ENCODE measurements around the gene STRN3.
"Not testable (repeated sequence)": the region's sequence is repeated elsewhere in the genome, so short reads cannot be mapped to it uniquely, and the experiment has no call there.

Gene STRN3

GRCh38 chr14:31037709-31038221 is 11.6 kb upstream of the STRN3 start:
- no peak for DNase-seq (ENCODE audit: low read depth in 2 of 2)

GRCh38 chr14:31036552-31036951 is 10.4 kb upstream of the STRN3 start:
- no peak for DNase-seq (ENCODE audit: low read depth in 2 of 2)

GRCh38 chr14:31030469-31030868 is 4.3 kb upstream of the STRN3 start:
- no peak for DNase-seq (ENCODE audit: low read depth in 2 of 2)

GRCh38 chr14:31029016-31029970 is 3.1 kb upstream of the STRN3 start:
- DNase-seq (ENCODE audit: low read depth in 2 of 2) = no peak

GRCh38 chr14:31027847-31028246 is 1.7 kb upstream of the STRN3 start:
- no peak for DNase-seq (ENCODE audit: low read depth in 2 of 2)

GRCh38 chr14:31026450-31027235 is 464 bp upstream of the STRN3 start:
- DNase-seq (ENCODE audit: low read depth in 2 of 2) = peak; percentile 83 to 87

- DNase-seq (ENCODE audit: low read depth in 2 of 2) = peak; percentile 31 to 33
Measured at GRCh38 chr14:31025367-31026076, 657 bp downstream of the STRN3 start, which contains the start of gene AP4S1. Gene AP4S1, plus strand, starts transcription at chr14:31025649. Its CDS starts 40,548 bp downstream, at chr14:31066197.

- DNase-seq (ENCODE audit: low read depth in 2 of 2) = no peak
Measured at GRCh38 chr14:31024577-31025366, 1.4 kb downstream of the STRN3 start.

GRCh38 chr14:31024010-31024480 is 2.1 kb downstream of the STRN3 start:
- no peak for DNase-seq (ENCODE audit: low read depth in 2 of 2)

GRCh38 chr14:31022386-31022785 is 3.8 kb downstream of the STRN3 start:
- no peak for DNase-seq (ENCODE audit: low read depth in 2 of 2)

- no peak for DNase-seq (ENCODE audit: low read depth in 2 of 2)
Measured at GRCh38 chr14:31021576-31021949, 4.6 kb downstream of the STRN3 start.

GRCh38 chr14:31020834-31021575 is 5.2 kb downstream of the STRN3 start:
- no peak for DNase-seq (ENCODE audit: low read depth in 2 of 2)

GRCh38 chr14:31018057-31018645 is 8.0 kb downstream of the STRN3 start:
- DNase-seq (ENCODE audit: low read depth in 2 of 2) = no peak

- DNase-seq (ENCODE audit: low read depth in 2 of 2) = no peak
Measured at GRCh38 chr14:31013841-31014240, 12.3 kb downstream of the STRN3 start.

GRCh38 chr14:31010935-31011334 is 15.2 kb downstream of the STRN3 start:
- DNase-seq (ENCODE audit: low read depth in 2 of 2) = no peak

- DNase-seq (ENCODE audit: low read depth in 2 of 2) = no peak
Measured at GRCh38 chr14:31009836-31010574, 16.2 kb downstream of the STRN3 start.

GRCh38 chr14:31006703-31007102 is 19.5 kb downstream of the STRN3 start:
- DNase-seq (ENCODE audit: low read depth in 2 of 2) = no peak

GRCh38 chr14:31004007-31004406 is 22.2 kb downstream of the STRN3 start:
- DNase-seq (ENCODE audit: low read depth in 2 of 2) = not testable (repeated sequence)

GRCh38 chr14:31003284-31003683 is 22.9 kb downstream of the STRN3 start:
- DNase-seq (ENCODE audit: low read depth in 2 of 2) = no peak
